Endothelial cell of umbilical vein (primary cell): ENCODE measurements around the gene CACNB4. TPM values are rescaled to one million over a fixed set of nuclear protein-coding genes. Genes with fewer than 3 reads are reported as not detected.

Source experiments
- BruUV-seq: library from RNA; stranded (reverse); fragments of 400-500 nt; replicated peaks from 2 replicates; lab custom pipeline; 2021; lab: Mats Ljungman, UMichigan
- CTCF ChIA-PET: fragments of 300-600, 350-600 bp; sonication (Branson Sonifier 250); formaldehyde crosslinking; loops from one replicate; lab custom pipeline; 2021; ENCODE audit warnings: antibody characterized with exemption, inconsistent platforms; lab: Charles Lee
- POLR2A ChIA-PET: fragments of 300-600, 350-600 bp; sonication (Branson Sonifier 250); formaldehyde crosslinking; loops from one replicate; lab custom pipeline; 2021; ENCODE audit warnings: antibody characterized with exemption, inconsistent platforms; lab: Charles Lee
- DNase-seq: peaks from one replicate; pipeline ENCODE4 v3.0.0-alpha.2; 2011; ENCODE audit warnings: low read depth, low spot score
- FAIRE-seq: peaks from 2 replicates; lab custom pipeline; 2011; peaks lifted over from hg19 to GRCh38; lab: Jason Lieb, UNC
- H2AFZ ChIP-seq: 2 replicates; pipeline ENCODE4 v1.6.0; 2012; ENCODE audit warnings: low read depth, low read length, control low read depth, inconsistent platforms
- H3K27ac ChIP-seq: 2 replicates; pipeline ENCODE4 v1.5.1; 2011; ENCODE audit warnings: low read depth, mild to moderate bottlenecking, control low read depth, low read length, moderate library complexity; ENCODE audit not compliant: insufficient read depth
- H3K27me3 ChIP-seq, 2 experiments: 2 replicates each; pipeline versions ENCODE4 v1.6.0 to v1.6.1; 2011; ENCODE audit warnings: low read length in 2 of 2, mixed read lengths in 1 of 2; ENCODE audit not compliant: control insufficient read depth in 2 of 2, insufficient read depth in 2 of 2
- H3K36me3 ChIP-seq, 2 experiments: 2 replicates in 1 of 2; 3 replicates in 1 of 2; pipeline ENCODE4 v1.5.1; 2011; ENCODE audit warnings: low read length in 2 of 2, mild to moderate bottlenecking in 1 of 2, moderate library complexity in 1 of 2; ENCODE audit not compliant: control insufficient read depth in 2 of 2, insufficient read depth in 2 of 2; ENCODE audit errors: extremely low read depth in 1 of 2
- H3K4me1 ChIP-seq: 3 replicates; pipeline ENCODE4 v1.5.1; 2011; ENCODE audit warnings: mild to moderate bottlenecking, low read length; ENCODE audit not compliant: control insufficient read depth, insufficient read depth; ENCODE audit errors: extremely low read depth
- H3K4me2 ChIP-seq: 2 replicates; pipeline ENCODE4 v1.6.1; 2011; ENCODE audit warnings: low read length, control low read depth, mixed read lengths; ENCODE audit not compliant: insufficient read depth
- H3K4me3 ChIP-seq, 3 experiments: fragments of 200-600 bp in 1 of 3; sonication (generic), shearing (Covaris generic) in 1 of 3; replicated peaks in 1 of 3; 2 replicates each; pipeline ENCODE4 v1.5.1; 2011 to 2016; ENCODE audit warnings: control low read depth in 3 of 3, low read length in 3 of 3, mild to moderate bottlenecking in 2 of 3, inconsistent platforms in 1 of 3, low read depth in 1 of 3, moderate library complexity in 1 of 3; ENCODE audit not compliant: insufficient read depth in 1 of 3
- H3K79me2 ChIP-seq: 2 replicates; pipeline ENCODE4 v1.6.0; 2012; ENCODE audit warnings: low read length, inconsistent platforms; ENCODE audit not compliant: control insufficient read depth, insufficient read depth
- H3K9ac ChIP-seq: replicated peaks from 2 replicates; pipeline ENCODE3; 2011; ENCODE audit warnings: low read length, control low read depth; ENCODE audit not compliant: insufficient read depth; ENCODE audit errors: extremely low read depth
- H3K9me1 ChIP-seq: replicated peaks from 3 replicates; pipeline ENCODE4 v1.6.0; 2011; ENCODE audit warnings: mild to moderate bottlenecking, low read length; ENCODE audit not compliant: control insufficient read depth, insufficient read depth; ENCODE audit errors: extremely low read depth
- H3K9me3 ChIP-seq: replicated peaks from 2 replicates; pipeline ENCODE4 v1.5.1; 2012; ENCODE audit warnings: low read length, inconsistent platforms; ENCODE audit not compliant: control insufficient read depth, insufficient read depth
- H4K20me1 ChIP-seq: replicated peaks from 2 replicates; pipeline ENCODE3; 2011; ENCODE audit warnings: mild to moderate bottlenecking, low read length; ENCODE audit not compliant: control insufficient read depth, insufficient read depth; ENCODE audit errors: extremely low read depth
- EZH2 ChIP-seq: IDR thresholded peaks from 2 replicates; pipeline ENCODE4 v1.6.1; 2012; ENCODE audit warnings: borderline replicate concordance, low read depth, mild to moderate bottlenecking, moderate library complexity, low read length, inconsistent platforms; ENCODE audit not compliant: severe bottlenecking
- FOS ChIP-seq: IDR thresholded peaks from 2 replicates; pipeline ENCODE4 v1.6.1; 2011; ENCODE audit warnings: mild to moderate bottlenecking, low read length, moderate library complexity, borderline replicate concordance; ENCODE audit not compliant: insufficient read depth
- GATA2 ChIP-seq: IDR thresholded peaks from 2 replicates; pipeline ENCODE4 v1.7.0; 2011; ENCODE audit warnings: low read depth, mild to moderate bottlenecking, moderate library complexity, mixed read lengths, low read length; ENCODE audit not compliant: insufficient read length, insufficient read depth
- JUN ChIP-seq: IDR thresholded peaks from 2 replicates; pipeline ENCODE4 v1.6.1; 2011; ENCODE audit warnings: borderline replicate concordance, low read depth; ENCODE audit not compliant: insufficient read length, insufficient read depth
- MYC ChIP-seq: IDR thresholded peaks from one replicate; pipeline ENCODE4 v1.6.1; 2011; ENCODE audit warnings: mild to moderate bottlenecking, low read depth, low read length
- POLR2A ChIP-seq: IDR thresholded peaks from 2 replicates; pipeline ENCODE4 v1.6.1; 2012; ENCODE audit warnings: low read depth, mild to moderate bottlenecking, control low read depth, low read length
- POLR2AphosphoS5 ChIP-seq: IDR thresholded peaks from 2 replicates; pipeline ENCODE4 v1.6.1; 2012; ENCODE audit warnings: low read depth, mild to moderate bottlenecking, control low read depth, low read length, moderate library complexity; ENCODE audit not compliant: insufficient read depth
- dilution Hi-C: fragments of 300-500 bp; cut with MboI; formaldehyde crosslinking; loops from one replicate; pipeline ENCODE4 v1.15.0; 2019; ENCODE audit warnings: low sequenced_read_pairs; ENCODE audit not compliant: extremely low pct_ligation_motif_present
- intact Hi-C: fragments of 100-400 bp; cut with micrococcal nuclease; formaldehyde crosslinking; loops from one replicate; pipeline ENCODE4 v1.10.0; 2022
- polyA plus RNA-seq, 4 experiments: library from polyadenylated mRNA; depleted of rRNA in 3 of 4; stranded (reverse) in 3 of 4; unstranded in 1 of 4; fragments of >200 nt; gene quantifications; 2 replicates each; pipeline versions ENCODE4 v1.2.1 to v1.2.3, GENCODE V29; 2011 to 2012; ENCODE audit warnings: missing spikeins in 1 of 4
- total RNA-seq: library from RNA; stranded (reverse); gene quantifications from 2 replicates; pipeline ENCODE4 v1.2.3, GENCODE V29; 2021
- TF ChIP-seq, protein P1 (sequence below): IDR thresholded peaks from 2 replicates; pipeline ENCODE4 v1.6.1; 2011; ENCODE audit not compliant: insufficient read depth, insufficient read length
- TF ChIP-seq, protein P2 (sequence below), 2 donors: IDR thresholded peaks; 1 replicate in 1 of 2; 2 replicates in 1 of 2; pipeline ENCODE4 v1.5.1; 2011; ENCODE audit warnings: low read length in 2 of 2, mild to moderate bottlenecking in 2 of 2, moderate library complexity in 2 of 2, control low read depth in 1 of 2, inconsistent platforms in 1 of 2, low read depth in 1 of 2; ENCODE audit not compliant: insufficient read depth in 1 of 2; ENCODE audit errors: extremely low read depth in 1 of 2

The CACNB4 gene
- total and polyA plus RNA-seq, 2 donors (not counting 3 experiments of a cell fraction or from before 2014, with no cell fraction given), result 0.23 to 0.58 TPM

- Histone ChIP-seq H3K27me3 (no peaks in the 10 kb centered on the region), H3K9ac (no peak overlapping the region), H3K9me1 (no peaks in the 10 kb centered on the region), H3K36me3 (peaks cover 0 to 3% of the 10 kb centered on the region in 2 experiments), H2AFZ (no peak overlapping the region), H4K20me1 (no peaks in the 10 kb centered on the region), H3K79me2 (no peaks in the 10 kb centered on the region), H3K4me3 (no peak overlapping the region), H3K4me1 (peaks cover 6% of the 10 kb centered on the region), H3K4me2 (no peak overlapping the region), H3K27ac (no peak overlapping the region), H3K9me3 (no peaks in the 10 kb centered on the region)
- DNase-seq, result no peak
- intact Hi-C loops (no loop called here), dilution Hi-C loops (no loop called here)
- no peak for FAIRE-seq
- POLR2A ChIA-PET, result no interaction called here
- CTCF ChIA-PET, result no interaction called here
- no TSS peak for BruUV-seq
- TF ChIP-seq POLR2AphosphoS5 (no peak), POLR2A (no peak), EZH2 (no peak), FOS (no peak), JUN (no peak), GATA2 (no peak), MYC (no peak)
- TF ChIP-seq, protein P1, sequence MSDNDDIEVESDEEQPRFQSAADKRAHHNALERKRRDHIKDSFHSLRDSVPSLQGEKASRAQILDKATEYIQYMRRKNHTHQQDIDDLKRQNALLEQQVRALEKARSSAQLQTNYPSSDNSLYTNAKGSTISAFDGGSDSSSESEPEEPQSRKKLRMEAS, result no peak
- TF ChIP-seq, protein P2, sequence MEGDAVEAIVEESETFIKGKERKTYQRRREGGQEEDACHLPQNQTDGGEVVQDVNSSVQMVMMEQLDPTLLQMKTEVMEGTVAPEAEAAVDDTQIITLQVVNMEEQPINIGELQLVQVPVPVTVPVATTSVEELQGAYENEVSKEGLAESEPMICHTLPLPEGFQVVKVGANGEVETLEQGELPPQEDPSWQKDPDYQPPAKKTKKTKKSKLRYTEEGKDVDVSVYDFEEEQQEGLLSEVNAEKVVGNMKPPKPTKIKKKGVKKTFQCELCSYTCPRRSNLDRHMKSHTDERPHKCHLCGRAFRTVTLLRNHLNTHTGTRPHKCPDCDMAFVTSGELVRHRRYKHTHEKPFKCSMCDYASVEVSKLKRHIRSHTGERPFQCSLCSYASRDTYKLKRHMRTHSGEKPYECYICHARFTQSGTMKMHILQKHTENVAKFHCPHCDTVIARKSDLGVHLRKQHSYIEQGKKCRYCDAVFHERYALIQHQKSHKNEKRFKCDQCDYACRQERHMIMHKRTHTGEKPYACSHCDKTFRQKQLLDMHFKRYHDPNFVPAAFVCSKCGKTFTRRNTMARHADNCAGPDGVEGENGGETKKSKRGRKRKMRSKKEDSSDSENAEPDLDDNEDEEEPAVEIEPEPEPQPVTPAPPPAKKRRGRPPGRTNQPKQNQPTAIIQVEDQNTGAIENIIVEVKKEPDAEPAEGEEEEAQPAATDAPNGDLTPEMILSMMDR (IDR thresholded peaks at IDR 0.05; ENCODE audit: extremely low read depth in 1 of 2, insufficient read depth in 1 of 2, low read depth in 1 of 2, low read length in 2 of 2), result no peak
Measured at GRCh38 chr2:152132306-152132705, 33.5 kb upstream of the CACNB4 start.
